Neural progenitor cell (in vitro differentiated cells): ENCODE results near the gene GALNTL6. TPM values are rescaled to one million over a fixed set of nuclear protein-coding genes. Genes with fewer than 3 reads are reported as not detected.

ENCODE experiments used
- DNase-seq: peaks from one replicate; pipeline ENCODE4 v3.0.0-alpha.2; 2016; ENCODE audit warnings: low spot score
- H2AFZ ChIP-seq: fragments of 200-600 bp; sonication (generic); replicated peaks from 2 replicates; pipeline ENCODE4 v1.6.1; 2016; ENCODE audit warnings: antibody characterized with exemption
- H3F3A ChIP-seq: fragments of 200-600 bp; sonication (generic); 2 replicates; pipeline ENCODE4 v1.6.1; 2016; ENCODE audit warnings: antibody characterized with exemption, low read depth
- H3K27ac ChIP-seq: fragments of 200-600 bp; sonication (generic); 2 replicates; pipeline ENCODE4 v1.5.1; 2016; ENCODE audit warnings: mild to moderate bottlenecking
- H3K27me3 ChIP-seq: fragments of 200-600 bp; sonication (generic); 2 replicates; pipeline ENCODE4 v1.6.1; 2016; ENCODE audit warnings: mild to moderate bottlenecking, moderate library complexity
- H3K36me3 ChIP-seq: fragments of 200-600 bp; sonication (generic); 2 replicates; pipeline ENCODE4 v1.5.1; 2016
- H3K4me1 ChIP-seq: fragments of 200-600 bp; sonication (generic); 2 replicates; pipeline ENCODE4 v1.6.1; 2016; ENCODE audit warnings: mixed run types
- H3K4me2 ChIP-seq: fragments of 200-600 bp; sonication (generic); 2 replicates; pipeline ENCODE4 v1.6.1; 2016
- H3K4me3 ChIP-seq: fragments of 200-600 bp; sonication (generic); 2 replicates; pipeline ENCODE4 v1.5.1; 2016
- H3K79me2 ChIP-seq: fragments of 200-600 bp; sonication (generic); 2 replicates; pipeline ENCODE4 v1.6.1; 2016; ENCODE audit warnings: low read depth
- H3K9ac ChIP-seq: fragments of 200-600 bp; sonication (generic); 2 replicates; pipeline ENCODE4 v1.6.1; 2016
- H3K9me3 ChIP-seq: fragments of 200-600 bp; sonication (generic); 2 replicates; pipeline ENCODE4 v1.5.1; 2016; ENCODE audit warnings: low read depth
- H4K20me1 ChIP-seq: fragments of 200-600 bp; sonication (generic); 2 replicates; pipeline ENCODE4 v1.6.1; 2016; ENCODE audit warnings: low read depth
- H3K27ac Mint-ChIP-seq: 3 replicates; pipeline ENCODE4 v1.8.0; 2021; ENCODE audit warnings: mixed read lengths
- H3K27me3 Mint-ChIP-seq: 2 replicates; pipeline ENCODE4 v1.8.0; 2022; ENCODE audit warnings: low read depth, mild to moderate bottlenecking, inconsistent platforms, moderate library complexity, mixed read lengths; ENCODE audit not compliant: insufficient read depth
- H3K36me3 Mint-ChIP-seq: 3 replicates; pipeline ENCODE4 v1.8.0; 2021; ENCODE audit warnings: mixed read lengths
- H3K4me1 Mint-ChIP-seq: 3 replicates; pipeline ENCODE4 v1.8.0; 2021; ENCODE audit warnings: mixed read lengths
- H3K4me3 Mint-ChIP-seq: 3 replicates; pipeline ENCODE4 v1.8.0; 2021; ENCODE audit warnings: mild to moderate bottlenecking, moderate library complexity, mixed read lengths
- H3K9me3 Mint-ChIP-seq: 3 replicates; pipeline ENCODE4 v1.8.0; 2020; ENCODE audit warnings: mixed read lengths
- CTCF ChIP-seq: fragments of 200-600 bp; sonication (generic); IDR thresholded peaks from 2 replicates; pipeline ENCODE4 v1.5.1; 2017; ENCODE audit warnings: antibody characterized with exemption, mild to moderate bottlenecking
- EZH2 ChIP-seq: fragments of 200-600 bp; sonication (generic); IDR thresholded peaks from 2 replicates; pipeline ENCODE4 v1.6.1; 2017; ENCODE audit warnings: antibody characterized with exemption, mild to moderate bottlenecking, moderate library complexity
- EZH2phosphoT487 ChIP-seq: fragments of 200-600 bp; sonication (generic); IDR thresholded peaks from 2 replicates; pipeline ENCODE4 v1.6.1; 2017; ENCODE audit warnings: antibody characterized with exemption
- total RNA-seq: library from RNA; depleted of rRNA; stranded (reverse); fragments of >200 nt; gene quantifications from 2 replicates; pipeline ENCODE4 v1.2.3, GENCODE V29; 2015; ENCODE audit warnings: low replicate concordance

GALNTL6 gene
- total RNA-seq, 1 donor from 2014 or later = 0.15 TPM

- TF ChIP-seq EZH2phosphoT487 (no peak), EZH2 (no peak), CTCF (no peak)
- Histone ChIP-seq H3K4me2 (no peak overlapping the region), H3K9me3 (no peaks in the 10 kb centered on the region), H3K36me3 (no peaks in the 10 kb centered on the region), H3K27ac (no peak overlapping the region), H3F3A (no peaks in the 10 kb centered on the region), H3K27me3 (no peaks in the 10 kb centered on the region), H3K4me3 (no peak overlapping the region), H3K79me2 (no peaks in the 10 kb centered on the region), H4K20me1 (no peaks in the 10 kb centered on the region), H3K9ac (no peak overlapping the region), H3K4me1 (peaks cover 8% of the 10 kb centered on the region), H2AFZ (no peak overlapping the region)
- H3K4me1 Mint-ChIP-seq = no peaks in the 10 kb centered on the region
- peaks cover 8% of the 10 kb centered on the region for H3K9me3 Mint-ChIP-seq
- H3K27ac Mint-ChIP-seq = no peak overlapping the region
- no peaks in the 10 kb centered on the region for H3K27me3 Mint-ChIP-seq
- no peak for DNase-seq
- H3K4me3 Mint-ChIP-seq = no peak overlapping the region
- peaks cover 3% of the 10 kb centered on the region for H3K36me3 Mint-ChIP-seq
Observed at GRCh38 chr4:172989984-172990820, 1177.0 kb downstream of the GALNTL6 start.

GRCh38 chr4:172992648-172993378 is 1179.6 kb downstream of the GALNTL6 start:
- H3K27me3 ChIP-seq = no peaks in the 10 kb centered on the region
- TF ChIP-seq EZH2phosphoT487 (no peak), CTCF (no peak), EZH2 (no peak)
- no peak for DNase-seq
- no peak overlapping the region for H3K27ac ChIP-seq
- no peaks in the 10 kb centered on the region for H3K4me1 ChIP-seq
- H4K20me1 ChIP-seq = no peaks in the 10 kb centered on the region
- H2AFZ ChIP-seq = no peak overlapping the region
- Mint-ChIP-seq H3K4me3 (no peak overlapping the region), H3K27me3 (no peaks in the 10 kb centered on the region), H3K27ac (no peak overlapping the region), H3K4me1 (no peaks in the 10 kb centered on the region), H3K36me3 (peaks cover 3% of the 10 kb centered on the region), H3K9me3 (peaks cover 5% of the 10 kb centered on the region)
- no peaks in the 10 kb centered on the region for H3K9me3 ChIP-seq
- no peak overlapping the region for H3K4me2 ChIP-seq
- no peak overlapping the region for H3K4me3 ChIP-seq
- H3K79me2 ChIP-seq = no peaks in the 10 kb centered on the region
- no peak overlapping the region for H3K9ac ChIP-seq
- no peaks in the 10 kb centered on the region for H3K36me3 ChIP-seq
- H3F3A ChIP-seq = no peaks in the 10 kb centered on the region

GRCh38 chr4:172995161-172995560 is 1182.0 kb downstream of the GALNTL6 start:
- H3K27me3 ChIP-seq = no peaks in the 10 kb centered on the region

More at GRCh38 chr4:172995161-172995560, 1182.0 kb downstream of the GALNTL6 start:
- no peak overlapping the region for H2AFZ ChIP-seq
- DNase-seq = no peak
- H3K27ac Mint-ChIP-seq = no peak overlapping the region
- H3K4me3 ChIP-seq = no peak overlapping the region
- no peak overlapping the region for H3K4me3 Mint-ChIP-seq
- H3K27me3 Mint-ChIP-seq = no peaks in the 10 kb centered on the region
- no peaks in the 10 kb centered on the region for H3K9me3 Mint-ChIP-seq
- TF ChIP-seq EZH2phosphoT487 (no peak), CTCF (no peak), EZH2 (no peak)
- no peak overlapping the region for H3K9ac ChIP-seq
- H3K79me2 ChIP-seq = no peaks in the 10 kb centered on the region
- no peaks in the 10 kb centered on the region for H3K36me3 ChIP-seq
- H3K4me2 ChIP-seq = no peak overlapping the region
- no peaks in the 10 kb centered on the region for H3K9me3 ChIP-seq
- no peaks in the 10 kb centered on the region for H3F3A ChIP-seq
- peaks cover 5% of the 10 kb centered on the region for H3K4me1 Mint-ChIP-seq
- H4K20me1 ChIP-seq = no peaks in the 10 kb centered on the region
- no peak overlapping the region for H3K27ac ChIP-seq
- H3K36me3 Mint-ChIP-seq = no peaks in the 10 kb centered on the region
- peaks cover 10% of the 10 kb centered on the region for H3K4me1 ChIP-seq
